A549 (cell line): ENCODE data around the gene ADARB2.

Source experiments
- CBX2 ChIP-seq: fragments of 200-600 bp; sonication (generic); IDR thresholded peaks from 2 replicates; pipeline ENCODE4 v1.6.1; 2016; ENCODE audit warnings: low read depth, mild to moderate bottlenecking, borderline replicate concordance
- EP300 ChIP-seq, 2 experiments: fragments of >200 bp; sonication (Bioruptor Twin); formaldehyde crosslinking; IDR thresholded peaks; 2 replicates in 1 of 2; 3 replicates in 1 of 2; pipeline ENCODE4 v1.6.1; 2016 to 2017
- MAZ ChIP-seq: fragments of 150-350 bp; IDR thresholded peaks from 2 replicates; pipeline ENCODE4 v1.6.1; 2014; ENCODE audit warnings: antibody characterized with exemption, low read depth, low read length, borderline replicate concordance
- MYC ChIP-seq: IDR thresholded peaks from 2 replicates; pipeline ENCODE4 v1.6.1; 2012; ENCODE audit warnings: mild to moderate bottlenecking, inconsistent platforms, low read length, improper control_type of control experiment, borderline replicate concordance
- POLR2A ChIP-seq: IDR thresholded peaks from 2 replicates; pipeline ENCODE4 v1.6.1; 2012; ENCODE audit warnings: mild to moderate bottlenecking, low read length
- POLR2AphosphoS2 ChIP-seq: conservative IDR thresholded peaks from 2 replicates; pipeline ENCODE4 v1.6.1; 2012; ENCODE audit warnings: low read length, improper control_type of control experiment, inconsistent platforms
- RCOR1 ChIP-seq: fragments of 150-350 bp; IDR thresholded peaks from 2 replicates; pipeline ENCODE4 v1.6.1; 2014; ENCODE audit warnings: antibody characterized with exemption, low read length, low read depth
- RFX5 ChIP-seq: fragments of 450-650 bp; IDR thresholded peaks from 2 replicates; pipeline ENCODE4 v1.7.1; 2014; ENCODE audit warnings: antibody characterized with exemption, mild to moderate bottlenecking, moderate library complexity
- RNF2 ChIP-seq: fragments of 200-600 bp; sonication (generic); IDR thresholded peaks from 2 replicates; pipeline ENCODE4 v1.6.1; 2016; ENCODE audit warnings: low read depth, mild to moderate bottlenecking, antibody characterized with exemption, moderate library complexity, borderline replicate concordance
- TF ChIP-seq, protein P1 (sequence below): fragments of >200 bp; sonication (Bioruptor Twin); formaldehyde crosslinking; IDR thresholded peaks from 3 replicates; pipeline ENCODE4 v1.5.1; 2016

DNA sequence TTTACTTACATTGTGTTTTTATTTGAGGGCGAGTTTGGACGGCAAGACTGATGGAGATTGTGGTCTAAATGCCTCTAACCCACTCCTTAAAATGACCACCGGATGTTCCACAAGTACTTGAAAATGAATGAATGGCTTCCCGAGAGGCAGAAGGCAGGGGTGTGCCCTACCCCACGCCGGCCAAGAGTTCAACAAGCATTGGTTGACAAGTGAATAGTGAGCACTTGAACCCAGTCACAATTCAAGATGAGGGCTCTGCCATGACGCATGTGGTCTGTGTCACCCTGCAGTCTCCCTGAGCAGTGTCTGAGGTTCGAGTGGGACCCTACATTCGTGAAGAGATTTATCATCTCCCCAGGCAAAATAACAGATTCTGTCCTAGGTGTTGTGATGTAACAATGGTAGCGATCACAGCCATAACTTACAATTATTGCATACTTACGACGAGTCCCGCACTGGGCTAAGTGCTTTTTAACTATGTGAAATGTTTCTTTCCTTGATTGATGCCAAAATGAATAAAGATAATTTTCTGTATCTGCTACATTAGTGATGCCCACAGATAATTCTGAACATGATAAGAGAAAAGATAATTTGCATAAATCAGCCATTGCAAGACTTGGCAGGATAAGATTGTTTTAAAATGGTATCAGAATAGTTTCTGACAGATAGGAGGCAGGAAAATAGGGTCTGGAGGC lies 375.8 kb downstream of the ADARB2 start:
- TF ChIP-seq, protein P1, sequence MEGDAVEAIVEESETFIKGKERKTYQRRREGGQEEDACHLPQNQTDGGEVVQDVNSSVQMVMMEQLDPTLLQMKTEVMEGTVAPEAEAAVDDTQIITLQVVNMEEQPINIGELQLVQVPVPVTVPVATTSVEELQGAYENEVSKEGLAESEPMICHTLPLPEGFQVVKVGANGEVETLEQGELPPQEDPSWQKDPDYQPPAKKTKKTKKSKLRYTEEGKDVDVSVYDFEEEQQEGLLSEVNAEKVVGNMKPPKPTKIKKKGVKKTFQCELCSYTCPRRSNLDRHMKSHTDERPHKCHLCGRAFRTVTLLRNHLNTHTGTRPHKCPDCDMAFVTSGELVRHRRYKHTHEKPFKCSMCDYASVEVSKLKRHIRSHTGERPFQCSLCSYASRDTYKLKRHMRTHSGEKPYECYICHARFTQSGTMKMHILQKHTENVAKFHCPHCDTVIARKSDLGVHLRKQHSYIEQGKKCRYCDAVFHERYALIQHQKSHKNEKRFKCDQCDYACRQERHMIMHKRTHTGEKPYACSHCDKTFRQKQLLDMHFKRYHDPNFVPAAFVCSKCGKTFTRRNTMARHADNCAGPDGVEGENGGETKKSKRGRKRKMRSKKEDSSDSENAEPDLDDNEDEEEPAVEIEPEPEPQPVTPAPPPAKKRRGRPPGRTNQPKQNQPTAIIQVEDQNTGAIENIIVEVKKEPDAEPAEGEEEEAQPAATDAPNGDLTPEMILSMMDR: no peak
- TF ChIP-seq MAZ (no peak), RCOR1 (no peak), RFX5 (no peak), POLR2A (no peak), POLR2AphosphoS2 (no peak), CBX2 (no peak), EP300 (IDR thresholded peaks at IDR 0.05) (no peak), RNF2 (no peak), MYC (no peak)
